Effector memory CD4-positive, alpha-beta T cell (primary cell): Measurements from ENCODE around the gene PTPRM.

Experiments
- DNase-seq, 3 donors: peaks; one replicate each; pipeline ENCODE4 v3.0.0-alpha.2; 2020
- H3K27ac ChIP-seq: 2 replicates; pipeline ENCODE4 v1.7.0; 2013; ENCODE audit warnings: mild to moderate bottlenecking, low read length, moderate library complexity; ENCODE audit not compliant: insufficient read depth, poor library complexity, severe bottlenecking
- H3K27me3 ChIP-seq: replicated peaks from 2 replicates; pipeline ENCODE4 v1.7.0; 2013; ENCODE audit warnings: mild to moderate bottlenecking, low read length; ENCODE audit not compliant: insufficient read depth, control insufficient read depth, poor library complexity, severe bottlenecking
- H3K36me3 ChIP-seq: 2 replicates; pipeline ENCODE4 v1.7.0; 2013; ENCODE audit warnings: mild to moderate bottlenecking, low read length, moderate library complexity; ENCODE audit not compliant: control insufficient read depth, insufficient read depth
- H3K4me1 ChIP-seq: 2 replicates; pipeline ENCODE4 v1.7.0; 2013; ENCODE audit warnings: low read length, mild to moderate bottlenecking; ENCODE audit not compliant: control insufficient read depth, insufficient read depth, poor library complexity, severe bottlenecking
- H3K4me3 ChIP-seq: 2 replicates; pipeline ENCODE4 v1.7.0; 2013; ENCODE audit warnings: low read length, low read depth, mild to moderate bottlenecking; ENCODE audit not compliant: insufficient read depth, poor library complexity, severe bottlenecking
- H3K9me3 ChIP-seq: 2 replicates; pipeline ENCODE4 v1.7.0; 2013; ENCODE audit warnings: mild to moderate bottlenecking, low read length, moderate library complexity; ENCODE audit not compliant: control insufficient read depth

Gene PTPRM

DNA sequence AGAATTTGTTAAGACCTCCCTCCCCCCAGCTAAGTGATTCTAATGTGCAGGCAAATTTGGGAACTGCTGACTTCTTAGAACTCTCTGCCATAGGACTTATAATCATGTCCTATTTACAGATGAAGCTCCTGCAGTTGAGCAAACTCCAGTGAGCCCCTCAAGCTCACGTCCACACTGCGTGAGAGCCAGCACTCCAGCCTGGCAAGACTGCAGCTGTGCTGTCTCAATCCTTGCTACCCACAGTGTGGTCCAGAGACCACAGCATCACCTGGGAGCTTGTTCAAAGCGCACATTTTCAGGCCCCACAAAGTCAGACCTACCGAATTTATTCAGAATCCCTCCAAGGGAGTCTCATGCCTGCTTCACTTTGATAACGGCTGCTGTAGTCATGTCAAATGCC, 799.0 kb downstream of the PTPRM start:
- Histone ChIP-seq H3K36me3 (no peaks in the 10 kb centered on the region), H3K27me3 (no peaks in the 10 kb centered on the region), H3K9me3 (no peaks in the 10 kb centered on the region)

GRCh38 chr18:8366656-8367055, 799.5 kb downstream of the PTPRM start:
- no peak for DNase-seq
- H3K36me3 ChIP-seq = no peaks in the 10 kb centered on the region
- no peaks in the 10 kb centered on the region for H3K4me1 ChIP-seq
- no peak overlapping the region for H3K27ac ChIP-seq
- no peak overlapping the region for H3K4me3 ChIP-seq
- H3K9me3 ChIP-seq = no peaks in the 10 kb centered on the region
- H3K27me3 ChIP-seq = no peaks in the 10 kb centered on the region

More for the DNA sequence above, 799.0 kb downstream of the PTPRM start:
- H3K4me1 ChIP-seq = no peaks in the 10 kb centered on the region
- no peak overlapping the region for H3K27ac ChIP-seq
- DNase-seq = no peak
- no peak overlapping the region for H3K4me3 ChIP-seq

GRCh38 chr18:8367217-8367988, 800.3 kb downstream of the PTPRM start:
- Histone ChIP-seq H3K4me3 (peak overlapping the region; percentile 35), H3K36me3 (no peaks in the 10 kb centered on the region), H3K27me3 (no peaks in the 10 kb centered on the region), H3K4me1 (no peaks in the 10 kb centered on the region), H3K9me3 (no peaks in the 10 kb centered on the region), H3K27ac (no peak overlapping the region)
- DNase-seq = peak in 1 of 3 donors; percentile 2

GRCh38 chr18:8368512-8369217, 801.5 kb downstream of the PTPRM start:
- DNase-seq = no peak
- no peaks in the 10 kb centered on the region for H3K9me3 ChIP-seq
- H3K27ac ChIP-seq = no peak overlapping the region
- H3K27me3 ChIP-seq = no peaks in the 10 kb centered on the region
- H3K36me3 ChIP-seq = no peaks in the 10 kb centered on the region
- H3K4me3 ChIP-seq = no peak overlapping the region
- H3K4me1 ChIP-seq = no peaks in the 10 kb centered on the region

DNA sequence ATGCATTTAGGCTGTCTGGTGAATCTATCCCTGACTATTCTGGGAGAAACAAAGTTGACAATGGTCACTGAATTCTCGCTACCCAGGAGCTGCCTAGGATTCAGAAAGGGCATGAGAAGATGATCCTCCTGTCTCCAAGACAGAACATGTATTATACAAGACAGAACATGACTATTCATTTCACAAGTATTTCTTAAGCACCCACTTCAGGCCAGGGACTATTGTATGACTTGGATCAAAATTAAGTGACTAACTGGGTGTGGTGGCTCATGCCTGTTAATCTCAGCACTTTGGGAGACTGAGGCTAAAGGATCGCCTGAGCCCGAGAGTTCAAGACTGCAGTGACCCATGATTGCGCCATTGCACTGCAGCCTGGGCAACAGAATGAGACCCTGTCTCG, 806.4 kb downstream of the PTPRM start:
- no peaks in the 10 kb centered on the region for H3K9me3 ChIP-seq
- H3K4me3 ChIP-seq = no peak overlapping the region
- no peaks in the 10 kb centered on the region for H3K4me1 ChIP-seq
- no peaks in the 10 kb centered on the region for H3K36me3 ChIP-seq
- H3K27ac ChIP-seq = no peak overlapping the region
- no peak for DNase-seq
- no peaks in the 10 kb centered on the region for H3K27me3 ChIP-seq

DNA sequence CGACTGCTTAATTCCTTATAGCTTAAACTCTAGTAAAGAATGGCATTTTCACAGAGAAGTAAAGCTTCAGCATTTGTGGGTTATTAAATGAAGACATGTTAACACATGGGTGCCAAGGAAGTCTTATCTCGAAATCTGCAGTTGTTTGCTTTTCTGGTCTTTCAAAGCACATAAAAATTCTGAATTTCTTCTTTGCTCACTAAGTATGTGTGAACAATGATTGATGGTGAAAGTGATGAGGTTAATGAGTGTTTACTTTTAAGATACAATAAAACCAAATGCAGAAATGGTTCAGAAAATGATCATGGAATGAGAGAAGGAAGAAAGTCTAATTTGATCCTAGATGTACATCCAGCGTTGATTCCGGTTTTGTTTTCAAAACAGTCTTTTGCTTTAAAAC, 807.6 kb downstream of the PTPRM start:
- Histone ChIP-seq H3K27ac (no peak overlapping the region), H3K36me3 (no peaks in the 10 kb centered on the region), H3K4me1 (no peaks in the 10 kb centered on the region), H3K4me3 (no peak overlapping the region), H3K9me3 (no peaks in the 10 kb centered on the region), H3K27me3 (no peaks in the 10 kb centered on the region)
- DNase-seq = no peak

DNA sequence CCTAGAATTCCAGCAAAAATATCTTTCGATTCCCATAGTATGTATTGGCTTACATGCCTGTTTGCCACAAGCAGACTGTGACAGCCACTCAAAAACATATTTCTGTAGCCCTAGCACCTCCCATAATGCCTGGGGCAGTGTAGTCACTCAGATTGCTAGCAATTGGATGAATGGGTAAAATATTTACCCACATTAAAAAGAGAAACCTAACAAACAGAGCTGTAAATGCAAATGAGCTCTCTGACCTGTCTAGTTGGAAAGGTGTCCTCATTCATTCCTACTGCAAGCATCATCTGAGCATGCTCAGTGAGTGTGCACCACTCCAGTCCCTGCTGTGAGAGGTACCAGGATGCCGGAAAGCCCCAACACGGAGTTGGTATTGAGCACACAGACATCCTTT, 808.1 kb downstream of the PTPRM start:
- no peaks in the 10 kb centered on the region for H3K4me1 ChIP-seq
- H3K4me3 ChIP-seq = no peak overlapping the region
- DNase-seq = no peak
- H3K36me3 ChIP-seq = no peaks in the 10 kb centered on the region
- H3K27ac ChIP-seq = no peak overlapping the region
- H3K9me3 ChIP-seq = no peaks in the 10 kb centered on the region
- H3K27me3 ChIP-seq = no peaks in the 10 kb centered on the region

DNA sequence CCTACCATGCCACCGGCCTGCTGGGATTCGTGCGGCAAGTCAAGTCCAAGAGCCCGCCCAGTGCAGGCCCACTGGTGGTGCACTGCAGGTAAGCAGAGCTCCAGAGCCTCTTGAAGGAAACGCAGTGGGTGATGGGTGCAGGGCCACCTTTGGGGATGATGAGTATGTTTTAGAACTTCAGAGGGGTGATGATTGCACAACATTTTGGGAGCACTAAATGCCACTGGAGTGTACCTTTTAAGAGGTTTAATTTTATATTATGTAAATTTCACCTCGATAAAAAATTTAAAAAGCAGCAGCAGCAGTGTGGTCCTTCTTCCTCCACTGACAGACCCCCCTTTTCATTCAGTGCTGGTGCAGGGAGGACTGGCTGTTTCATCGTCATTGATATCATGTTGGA, 809.0 kb downstream of the PTPRM start:
- Histone ChIP-seq H3K27me3 (no peaks in the 10 kb centered on the region), H3K36me3 (no peaks in the 10 kb centered on the region), H3K9me3 (no peaks in the 10 kb centered on the region), H3K27ac (no peak overlapping the region), H3K4me3 (no peak overlapping the region), H3K4me1 (no peaks in the 10 kb centered on the region)
- DNase-seq = no peak

- H3K4me3 ChIP-seq = no peak overlapping the region
- no peaks in the 10 kb centered on the region for H3K36me3 ChIP-seq
- no peak for DNase-seq
- no peaks in the 10 kb centered on the region for H3K9me3 ChIP-seq
- H3K4me1 ChIP-seq = no peaks in the 10 kb centered on the region
- H3K27me3 ChIP-seq = no peaks in the 10 kb centered on the region
- H3K27ac ChIP-seq = no peak overlapping the region
These were observed 812.2 kb downstream of the PTPRM start for GRCh38 chr18:8379187-8379941.

DNA sequence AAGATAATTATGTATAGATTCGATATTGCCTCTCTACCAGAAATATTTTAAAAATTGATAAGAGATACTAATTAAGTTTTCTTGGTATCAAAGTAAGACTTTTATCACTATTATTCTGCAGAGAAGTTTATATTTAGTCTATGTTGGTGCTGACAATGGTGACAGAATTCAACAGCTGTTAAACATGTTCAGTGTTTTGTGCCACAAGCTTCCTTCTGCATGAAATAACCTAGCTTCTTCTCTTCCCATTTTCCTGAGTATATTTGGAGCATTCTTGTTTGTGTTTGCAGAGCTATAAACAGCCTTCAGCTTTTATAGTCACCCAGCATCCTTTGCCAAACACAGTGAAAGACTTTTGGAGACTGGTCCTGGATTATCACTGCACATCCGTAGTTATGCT, 812.9 kb downstream of the PTPRM start:
- no peak for DNase-seq
- H3K27me3 ChIP-seq = no peaks in the 10 kb centered on the region
- no peaks in the 10 kb centered on the region for H3K4me1 ChIP-seq
- H3K4me3 ChIP-seq = no peak overlapping the region
- no peaks in the 10 kb centered on the region for H3K9me3 ChIP-seq
- H3K27ac ChIP-seq = no peak overlapping the region
- H3K36me3 ChIP-seq = no peaks in the 10 kb centered on the region
